ENCODE data around the gene ERCC2.
A peak's percentile ranks its signal among the peaks of the same experiment; 100 is the strongest.

The ERCC2 gene

GRCh38 chr19:45402298-45403061 is 32.1 kb upstream of the ERCC2 start:
- DNase-seq (ENCODE audit: low read depth in 1 of 2, low spot score in 1 of 2) = peak in 1 of 2 donors; percentile 21

- no peak for DNase-seq (ENCODE audit: low read depth in 1 of 2, low spot score in 1 of 2)
Observed at GRCh38 chr19:45401815-45402214, 31.4 kb upstream of the ERCC2 start.

GRCh38 chr19:45400192-45400591 is 29.8 kb upstream of the ERCC2 start:
- DNase-seq (ENCODE audit: low read depth in 1 of 2, low spot score in 1 of 2) = no peak

GRCh38 chr19:45395821-45396617 is 25.6 kb upstream of the ERCC2 start:
- no peak for DNase-seq (ENCODE audit: low read depth in 1 of 2, low spot score in 1 of 2)

GRCh38 chr19:45391871-45392665 is 21.7 kb upstream of the ERCC2 start:
- no peak for DNase-seq (ENCODE audit: low read depth in 1 of 2, low spot score in 1 of 2)

GRCh38 chr19:45391346-45391745 is 21.0 kb upstream of the ERCC2 start:
- DNase-seq (ENCODE audit: low read depth in 1 of 2, low spot score in 1 of 2) = no peak

- no peak for DNase-seq (ENCODE audit: low read depth in 1 of 2, low spot score in 1 of 2)
Observed at GRCh38 chr19:45385392-45386221, 15.2 kb upstream of the ERCC2 start.

- DNase-seq (ENCODE audit: low read depth in 1 of 2, low spot score in 1 of 2) = no peak
Observed at GRCh38 chr19:45382426-45382825, 12.1 kb upstream of the ERCC2 start.

- no peak for DNase-seq (ENCODE audit: low read depth in 1 of 2, low spot score in 1 of 2)
Observed at GRCh38 chr19:45380107-45380506, 9.7 kb upstream of the ERCC2 start.

- DNase-seq (ENCODE audit: low read depth in 1 of 2, low spot score in 1 of 2) = no peak
Observed at GRCh38 chr19:45376045-45376724, 5.8 kb upstream of the ERCC2 start.

GRCh38 chr19:45368737-45369340 is 1.5 kb downstream of the ERCC2 start:
- DNase-seq (ENCODE audit: low read depth in 1 of 2, low spot score in 1 of 2) = no peak

- DNase-seq (ENCODE audit: low read depth in 1 of 2, low spot score in 1 of 2) = no peak
Observed at GRCh38 chr19:45368127-45368526, 2.2 kb downstream of the ERCC2 start.

GRCh38 chr19:45364696-45365095 is 5.7 kb downstream of the ERCC2 start:
- no peak for DNase-seq (ENCODE audit: low read depth in 1 of 2, low spot score in 1 of 2)

- no peak for DNase-seq (ENCODE audit: low read depth in 1 of 2, low spot score in 1 of 2)
Observed at GRCh38 chr19:45363861-45364459, 6.4 kb downstream of the ERCC2 start.

- no peak for DNase-seq (ENCODE audit: low read depth in 1 of 2, low spot score in 1 of 2)
Observed at GRCh38 chr19:45362291-45362690, 8.1 kb downstream of the ERCC2 start.

- no peak for DNase-seq (ENCODE audit: low read depth in 1 of 2, low spot score in 1 of 2)
Observed at GRCh38 chr19:45361608-45362007, 8.8 kb downstream of the ERCC2 start.

GRCh38 chr19:45358213-45358792 is 12.1 kb downstream of the ERCC2 start:
- no peak for DNase-seq (ENCODE audit: low read depth in 1 of 2, low spot score in 1 of 2)

- DNase-seq (ENCODE audit: low read depth in 1 of 2, low spot score in 1 of 2) = no peak
Observed at GRCh38 chr19:45357445-45357783, 13.0 kb downstream of the ERCC2 start.

GRCh38 chr19:45356760-45357444 is 13.5 kb downstream of the ERCC2 start:
- no peak for DNase-seq (ENCODE audit: low read depth in 1 of 2, low spot score in 1 of 2)
